Stimulated activated CD4-positive, alpha-beta T cell treated with anti-CD3 and anti-CD28 coated beads, Interleukin-2, amount 100 ng/mL, for 24 hours (primary cell): ENCODE measurements around the gene IL16.

ENCODE experiments used
- DNase-seq, 2 donors: peaks; one replicate each; pipeline ENCODE4 v3.0.0-alpha.2; 2020

IL16 gene

GRCh38 chr15:81257435-81257834 is 60.8 kb downstream of the IL16 start:
- DNase-seq, result no peak

- no peak for DNase-seq
Measured at GRCh38 chr15:81258455-81258854, 61.8 kb downstream of the IL16 start.

- no peak for DNase-seq
Measured at GRCh38 chr15:81259760-81260298, 63.1 kb downstream of the IL16 start.

GRCh38 chr15:81261172-81261811 is 64.6 kb downstream of the IL16 start:
- no peak for DNase-seq

GRCh38 chr15:81263477-81263876 is 66.8 kb downstream of the IL16 start:
- DNase-seq, result no peak

GRCh38 chr15:81264072-81264857 is 67.6 kb downstream of the IL16 start:
- DNase-seq, result no peak

GRCh38 chr15:81265256-81265943 is 68.7 kb downstream of the IL16 start:
- DNase-seq, result no peak

- peak; percentile 90 to 92 for DNase-seq
Measured at GRCh38 chr15:81265944-81266775, 69.5 kb downstream of the IL16 start.

- no peak for DNase-seq
Measured at GRCh38 chr15:81268340-81268739, 71.7 kb downstream of the IL16 start.

- DNase-seq, result no peak
Measured at GRCh38 chr15:81268881-81269601, 72.4 kb downstream of the IL16 start.

- no peak for DNase-seq
Measured at GRCh38 chr15:81270188-81270587, 73.5 kb downstream of the IL16 start.

GRCh38 chr15:81270781-81271491 is 74.3 kb downstream of the IL16 start:
- no peak for DNase-seq

- DNase-seq, result no peak
Measured at GRCh38 chr15:81271761-81272644, 75.3 kb downstream of the IL16 start.

- no peak for DNase-seq
Measured at GRCh38 chr15:81273200-81273599, 76.5 kb downstream of the IL16 start.

GRCh38 chr15:81273855-81274254 is 77.2 kb downstream of the IL16 start:
- DNase-seq, result no peak

GRCh38 chr15:81274255-81274654 is 77.6 kb downstream of the IL16 start:
- no peak for DNase-seq

GRCh38 chr15:81274931-81275707 is 78.4 kb downstream of the IL16 start:
- peak; percentile 72 to 86 for DNase-seq

GRCh38 chr15:81275711-81276392 is 79.2 kb downstream of the IL16 start:
- no peak for DNase-seq

GRCh38 chr15:81276967-81277366 is 80.3 kb downstream of the IL16 start:
- no peak for DNase-seq
